Fibroblast of skin of back (primary cell): ENCODE measurements around the gene ERICH6B.

ENCODE experiments used
- DNase-seq: peaks from one replicate; pipeline ENCODE4 v3.0.0-alpha.2; 2013

ERICH6B gene

GRCh38 chr13:45492538-45492937, 123.0 kb downstream of the ERICH6B start:
- DNase-seq: peak; percentile 80
